Spinal cord (tissue), 10 donors: ENCODE measurements around the gene CLEC18C. TPM values are rescaled to one million over a fixed set of nuclear protein-coding genes. Genes with fewer than 3 reads are reported as not detected.
"Not testable (repeated sequence)": the region's sequence is repeated elsewhere in the genome, so short reads cannot be mapped to it uniquely, and the experiment has no call there.

Source experiments
- DNase-seq, 6 donors: peaks; one replicate each; pipeline versions ENCODE4 v3.0.0 to v3.0.0-alpha.2; 2013 to 2015; ENCODE audit warnings: low spot score in 6 of 6, low read depth in 4 of 6
- H3K27ac ChIP-seq: one replicate; pipeline ENCODE4 v1.5.1; 2013; ENCODE audit warnings: low read depth, low read length, control low read depth
- H3K27me3 ChIP-seq: one replicate; pipeline ENCODE4 v1.6.1; 2013; ENCODE audit warnings: low read length; ENCODE audit not compliant: control insufficient read depth, insufficient read depth
- H3K36me3 ChIP-seq: one replicate; pipeline ENCODE4 v1.6.1; 2013; ENCODE audit warnings: low read length; ENCODE audit not compliant: control insufficient read depth, insufficient read depth
- H3K4me1 ChIP-seq: one replicate; pipeline ENCODE4 v1.6.1; 2013; ENCODE audit warnings: low read length; ENCODE audit not compliant: control insufficient read depth, insufficient read depth
- H3K4me3 ChIP-seq: one replicate; pipeline ENCODE4 v1.5.1; 2013; ENCODE audit warnings: low read depth, low read length, control low read depth
- H3K9me3 ChIP-seq: one replicate; pipeline ENCODE4 v1.6.1; 2013; ENCODE audit warnings: low read length; ENCODE audit not compliant: control insufficient read depth, insufficient read depth
- WGBS: methylation state at CpG from one replicate; pipeline ENCODE4 v1.1.5; 2013; ENCODE audit warnings: missing lambda C conversion rate; ENCODE audit not compliant: insufficient coverage; 5-methylcytosine and 5-hydroxymethylcytosine counted together
- polyA plus RNA-seq, 2 donors: library from polyadenylated mRNA; unstranded; fragments of 120-200 nt; gene quantifications; one replicate each; pipeline ENCODE4 v1.2.1, GENCODE V29; 2013; ENCODE audit not compliant: insufficient read length in 2 of 2
- total RNA-seq, 2 donors: library from RNA; depleted of rRNA in 1 of 2; stranded (reverse); fragments of 120-200 nt in 1 of 2; fragments of >200 nt in 1 of 2; gene quantifications; one replicate each; pipeline versions ENCODE4 v1.2.3 to v1.2.4, GENCODE V29; 2013 to 2014
- donor health status: healthy.

CLEC18C gene
- total and polyA plus RNA-seq, 4 donors: 0.20 to 2.2 (median 0.82) TPM

GRCh38 chr16:70158261-70158939 lies 15.2 kb upstream of the CLEC18C start:
- DNase-seq: peak in 1 of 6 donors; percentile 2
- Histone ChIP-seq H3K4me3 (no peak overlapping the region), H3K27ac (no peak overlapping the region), H3K27me3 (no peaks in the 10 kb centered on the region), H3K9me3 (no peaks in the 10 kb centered on the region), H3K36me3 (peaks cover 85% of the 10 kb centered on the region), H3K4me1 (no peaks in the 10 kb centered on the region)
- 80% methylated on average over 3 of the region's 7 CpGs for WGBS

DNA sequence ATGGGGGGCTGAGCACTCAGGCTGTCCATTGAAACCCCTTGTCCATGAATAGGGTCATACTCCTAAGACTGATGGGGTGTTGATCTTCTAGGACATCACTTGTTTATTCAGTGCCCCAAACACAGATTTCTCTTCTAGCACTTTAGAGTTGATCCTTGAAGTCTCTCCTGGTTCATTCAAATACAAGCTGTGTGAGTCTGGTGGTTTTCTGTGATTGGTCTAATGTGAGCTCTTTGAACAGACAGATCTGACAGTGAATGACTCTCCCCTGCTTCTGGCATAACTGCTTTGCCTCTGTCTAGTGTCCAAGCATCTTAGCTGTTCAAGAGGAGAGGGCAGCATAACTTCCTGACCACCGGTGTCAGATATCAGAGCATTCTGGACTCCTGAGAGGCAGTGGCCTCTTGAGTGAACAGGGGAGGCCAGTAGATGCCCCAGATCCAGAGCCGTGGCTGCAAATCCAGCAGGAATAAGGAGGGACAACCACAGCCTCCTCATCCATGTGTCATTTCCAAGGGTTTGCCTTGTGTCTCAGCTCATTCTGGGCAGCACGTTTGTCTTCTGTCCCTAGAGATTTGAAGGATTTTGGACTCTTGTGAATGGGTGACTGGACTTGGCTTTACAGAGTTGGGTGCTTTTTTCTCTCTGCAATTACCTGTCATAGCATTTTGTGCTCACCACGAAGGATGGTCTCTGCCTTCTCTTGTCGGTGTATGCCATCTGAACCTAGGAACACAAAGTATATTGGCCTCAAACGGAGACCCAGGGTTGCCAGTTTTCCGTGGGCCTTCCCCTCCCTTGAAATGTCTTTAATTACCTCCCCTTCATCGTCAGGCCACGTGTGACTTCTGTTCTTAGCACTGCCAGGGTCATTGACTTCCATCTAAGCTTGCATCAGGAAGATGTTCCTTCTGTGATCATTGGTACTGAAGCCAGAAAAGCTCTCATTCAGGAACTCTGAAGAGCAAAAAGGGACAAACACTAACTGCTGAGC lies 13.9 kb upstream of the CLEC18C start:
- H3K4me3 ChIP-seq: no peak overlapping the region
- peak in 1 of 6 donors; percentile 3 for DNase-seq
- WGBS: 94% methylated on average over 8 of the region's 9 CpGs
- H3K4me1 ChIP-seq: no peaks in the 10 kb centered on the region
- H3K36me3 ChIP-seq: peaks cover 76% of the 10 kb centered on the region
- H3K9me3 ChIP-seq: no peaks in the 10 kb centered on the region
- H3K27ac ChIP-seq: no peak overlapping the region
- no peaks in the 10 kb centered on the region for H3K27me3 ChIP-seq

- H3K36me3 ChIP-seq: peaks cover 69% of the 10 kb centered on the region
- H3K27me3 ChIP-seq: no peaks in the 10 kb centered on the region
- no peaks in the 10 kb centered on the region for H3K9me3 ChIP-seq
- H3K4me1 ChIP-seq: no peaks in the 10 kb centered on the region
- WGBS: 94% methylated on average over 6 of the region's 6 CpGs
- no peak for DNase-seq
- H3K27ac ChIP-seq: no peak overlapping the region
- H3K4me3 ChIP-seq: no peak overlapping the region
Measured at GRCh38 chr16:70160388-70160787, 13.2 kb upstream of the CLEC18C start.

DNA sequence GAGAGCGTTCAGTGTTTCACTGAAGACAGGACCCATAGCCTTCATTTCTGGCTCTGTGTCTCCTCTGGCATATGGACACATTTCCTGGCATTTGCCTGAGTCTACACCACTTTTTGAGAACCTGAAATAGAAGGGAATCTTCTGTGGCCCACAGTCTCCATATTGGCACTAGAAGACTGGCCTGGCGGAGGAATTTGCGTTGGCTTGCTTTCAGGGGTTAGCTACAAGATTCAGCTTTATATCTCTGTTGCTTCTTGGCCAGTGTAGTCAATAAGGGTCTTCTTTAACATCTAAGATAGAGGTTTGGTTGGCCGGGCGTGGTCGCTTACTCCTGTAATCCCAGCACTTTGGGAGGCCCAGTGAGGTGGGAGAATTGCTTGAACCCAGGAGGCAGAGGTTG lies 12.8 kb upstream of the CLEC18C start:
- peaks cover 65% of the 10 kb centered on the region for H3K36me3 ChIP-seq
- no peak overlapping the region for H3K27ac ChIP-seq
- no peaks in the 10 kb centered on the region for H3K27me3 ChIP-seq
- no peaks in the 10 kb centered on the region for H3K9me3 ChIP-seq
- no peak overlapping the region for H3K4me3 ChIP-seq
- no peak for DNase-seq
- no peaks in the 10 kb centered on the region for H3K4me1 ChIP-seq
- 98% methylated on average over 5 of the region's 6 CpGs for WGBS

GRCh38 chr16:70161350-70161749 lies 12.2 kb upstream of the CLEC18C start:
- H3K36me3 ChIP-seq: peaks cover 59% of the 10 kb centered on the region
- no peaks in the 10 kb centered on the region for H3K4me1 ChIP-seq
- peak in 1 of 6 donors; percentile 2 for DNase-seq
- no peaks in the 10 kb centered on the region for H3K9me3 ChIP-seq
- no peaks in the 10 kb centered on the region for H3K27me3 ChIP-seq
- WGBS: 79% methylated on average over 5 of the region's 6 CpGs
- no peak overlapping the region for H3K4me3 ChIP-seq
- no peak overlapping the region for H3K27ac ChIP-seq

DNA sequence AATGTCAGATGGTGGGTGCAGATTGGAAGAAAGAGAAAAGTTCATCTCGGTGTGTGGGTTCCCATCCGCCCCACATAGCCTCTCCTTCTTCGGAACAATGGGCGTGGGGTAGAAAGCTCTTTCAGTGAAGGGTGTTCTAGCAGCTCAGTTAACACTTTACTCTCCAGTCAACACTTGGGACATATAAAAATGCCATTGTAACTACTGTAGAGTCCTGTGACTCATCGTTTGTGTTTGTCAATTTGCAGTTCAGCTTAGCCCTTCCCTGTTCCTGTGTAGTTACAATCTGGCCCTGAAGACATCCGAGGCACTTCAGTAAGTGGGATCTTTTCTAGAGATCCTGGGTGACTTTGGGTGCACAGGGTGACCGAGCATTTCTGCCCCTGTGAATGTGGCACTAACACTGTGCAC lies 11.5 kb upstream of the CLEC18C start:
- DNase-seq: peak in 2 of 6 donors; percentile 1 to 5
- H3K27ac ChIP-seq: no peak overlapping the region

DNA sequence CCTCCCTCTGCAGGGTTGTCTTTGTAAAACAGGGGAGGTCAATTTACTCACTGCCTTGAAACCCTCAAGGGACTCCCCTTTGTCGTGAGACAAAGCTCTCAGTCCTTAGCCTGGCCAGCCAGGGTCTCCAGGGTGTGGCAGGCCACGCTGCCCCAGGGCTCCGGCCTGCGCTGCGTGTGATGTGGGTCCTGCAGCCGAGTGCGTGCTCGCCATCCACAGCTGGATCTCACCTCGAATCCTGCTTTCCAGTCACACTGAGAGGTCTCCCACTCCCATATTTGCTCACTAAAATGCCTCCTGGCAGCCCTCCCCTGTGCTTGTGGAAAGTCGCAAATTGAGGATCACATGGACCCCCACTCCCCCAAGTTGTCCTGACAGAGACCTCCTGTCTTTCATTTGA lies 10.0 kb upstream of the CLEC18C start:
- Histone ChIP-seq H3K4me3 (no peak overlapping the region), H3K4me1 (no peaks in the 10 kb centered on the region), H3K36me3 (peaks cover 38% of the 10 kb centered on the region), H3K27ac (no peak overlapping the region), H3K9me3 (no peaks in the 10 kb centered on the region), H3K27me3 (no peaks in the 10 kb centered on the region)
- WGBS: 70% methylated on average over 9 of the region's 10 CpGs
- DNase-seq: no peak

More for the DNA sequence above, 11.5 kb upstream of the CLEC18C start:
- no peaks in the 10 kb centered on the region for H3K9me3 ChIP-seq
- no peak overlapping the region for H3K4me3 ChIP-seq
- H3K27me3 ChIP-seq: no peaks in the 10 kb centered on the region
- no peaks in the 10 kb centered on the region for H3K4me1 ChIP-seq
- WGBS: 80% methylated on average over 2 of the region's 7 CpGs
- H3K36me3 ChIP-seq: peaks cover 52% of the 10 kb centered on the region

DNA sequence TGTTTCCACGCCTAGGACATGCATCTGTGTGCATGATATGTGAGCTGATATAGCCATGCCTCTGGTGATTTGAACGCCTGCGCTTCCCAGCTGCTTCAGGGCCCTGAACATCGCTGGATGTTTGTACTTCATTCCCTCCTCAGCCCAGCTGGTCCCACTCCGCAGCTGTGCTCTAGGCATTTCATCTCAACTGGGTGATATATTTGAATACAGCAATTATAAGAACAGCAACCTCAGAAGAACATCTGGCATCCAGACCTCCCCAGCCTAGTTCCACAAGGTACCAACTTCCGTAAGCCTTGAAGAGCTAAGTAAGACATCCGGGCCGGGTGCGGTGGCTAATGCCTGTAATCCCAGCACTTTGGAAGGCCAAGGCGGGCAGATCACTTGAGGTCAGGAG lies 6.9 kb upstream of the CLEC18C start:
- peaks cover 10% of the 10 kb centered on the region for H3K36me3 ChIP-seq

DNA sequence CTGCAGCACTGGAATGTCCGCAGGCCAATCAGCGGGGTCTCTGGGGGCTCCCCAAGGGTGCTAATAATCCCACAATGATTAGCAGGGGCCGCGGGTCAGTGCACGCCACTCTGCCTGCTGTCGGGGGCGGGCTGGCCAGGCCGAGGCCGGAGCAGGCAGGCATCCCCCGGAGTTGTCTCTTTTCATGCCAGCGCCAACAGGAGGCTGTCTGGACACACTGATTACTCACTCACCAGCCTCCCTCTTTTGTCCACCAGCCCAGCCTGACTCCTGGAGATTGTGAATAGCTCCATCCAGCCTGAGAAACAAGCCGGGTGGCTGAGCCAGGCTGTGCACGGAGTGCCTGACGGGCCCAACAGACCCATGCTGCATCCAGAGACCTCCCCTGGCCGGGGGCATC lies 329 bp downstream of the CLEC18C start:
- H3K9me3 ChIP-seq, H3K36me3 ChIP-seq, H3K27me3 ChIP-seq, H3K4me3 ChIP-seq, H3K4me1 ChIP-seq, DNase-seq, H3K27ac ChIP-seq: not testable (repeated sequence)
- no CpG with 5 or more reads among the region's 15 CpGs for WGBS

More for the DNA sequence above, 6.9 kb upstream of the CLEC18C start:
- not testable (repeated sequence) for DNase-seq, H3K4me3 ChIP-seq, H3K27ac ChIP-seq, H3K9me3 ChIP-seq, H3K4me1 ChIP-seq, H3K27me3 ChIP-seq
- no CpG with 5 or more reads among the region's 10 CpGs for WGBS
